ENCODE results near the gene SPAM1.

SPAM1 gene

GRCh38 chr7:123917878-123918277 lies 7.2 kb upstream of the SPAM1 start:
- no peaks in the 10 kb centered on the region for H3K36me3 ChIP-seq (ENCODE audit: low read length)
- no peaks in the 10 kb centered on the region for H4K20me1 ChIP-seq (ENCODE audit: low read depth, low read length)
- H3K79me2 ChIP-seq (ENCODE audit: insufficient read depth, low read length) = no peaks in the 10 kb centered on the region
- no peaks in the 10 kb centered on the region for H3F3A ChIP-seq (ENCODE audit: insufficient read depth)
- no peak overlapping the region for H3K9ac ChIP-seq (ENCODE audit: low read length)
- TF ChIP-seq CTCF (IDR thresholded peaks at IDR 0.05; ENCODE audit: insufficient read depth, low read length, poor library complexity, severe bottlenecking) (no peak), EZH2phosphoT487 (conservative IDR thresholded peaks at IDR 0.05; ENCODE audit: low read length) (no peak)
- H3K27me3 ChIP-seq (ENCODE audit: low read length) = no peaks in the 10 kb centered on the region
- no peak overlapping the region for H3K4me2 ChIP-seq (ENCODE audit: low read depth, low read length, poor library complexity, severe bottlenecking)
- H3K4me3 ChIP-seq (ENCODE audit: insufficient read depth, low read length, poor library complexity, severe bottlenecking) = no peak overlapping the region
- no peak overlapping the region for H3K27ac ChIP-seq (ENCODE audit: low read depth, low read length)
- no peaks in the 10 kb centered on the region for H3K9me2 ChIP-seq (replicated peaks; ENCODE audit: insufficient read depth, low read length)
- H2AFZ ChIP-seq (ENCODE audit: low read depth, low read length, severe bottlenecking) = no peak overlapping the region
- H3K9me3 ChIP-seq (ENCODE audit: insufficient read depth, low read length) = no peaks in the 10 kb centered on the region

- Histone ChIP-seq H3K36me3 (ENCODE audit: low read length) (no peaks in the 10 kb centered on the region), H3K9me2 (replicated peaks; ENCODE audit: insufficient read depth, low read length) (no peaks in the 10 kb centered on the region), H3K9ac (ENCODE audit: low read length) (no peak overlapping the region), H3K4me2 (ENCODE audit: low read depth, low read length, poor library complexity, severe bottlenecking) (no peak overlapping the region), H3K27me3 (ENCODE audit: low read length) (no peaks in the 10 kb centered on the region), H4K20me1 (ENCODE audit: low read depth, low read length) (no peaks in the 10 kb centered on the region), H3K4me3 (ENCODE audit: insufficient read depth, low read length, poor library complexity, severe bottlenecking) (no peak overlapping the region), H3K9me3 (ENCODE audit: insufficient read depth, low read length) (no peaks in the 10 kb centered on the region), H3K27ac (ENCODE audit: low read depth, low read length) (no peak overlapping the region), H2AFZ (ENCODE audit: low read depth, low read length, severe bottlenecking) (no peak overlapping the region), H3K79me2 (ENCODE audit: insufficient read depth, low read length) (no peaks in the 10 kb centered on the region), H3F3A (ENCODE audit: insufficient read depth) (no peaks in the 10 kb centered on the region)
- TF ChIP-seq CTCF (IDR thresholded peaks at IDR 0.05; ENCODE audit: insufficient read depth, low read length, poor library complexity, severe bottlenecking) (no peak), EZH2phosphoT487 (conservative IDR thresholded peaks at IDR 0.05; ENCODE audit: low read length) (no peak)
Measured at GRCh38 chr7:123918309-123918708, 6.7 kb upstream of the SPAM1 start.

- H3F3A ChIP-seq (ENCODE audit: insufficient read depth) = no peaks in the 10 kb centered on the region
- H3K27ac ChIP-seq (ENCODE audit: low read depth, low read length) = no peak overlapping the region
- TF ChIP-seq EZH2phosphoT487 (conservative IDR thresholded peaks at IDR 0.05; ENCODE audit: low read length) (no peak), CTCF (IDR thresholded peaks at IDR 0.05; ENCODE audit: insufficient read depth, low read length, poor library complexity, severe bottlenecking) (no peak)
- H3K9ac ChIP-seq (ENCODE audit: low read length) = no peak overlapping the region
- no peak overlapping the region for H3K4me2 ChIP-seq (ENCODE audit: low read depth, low read length, poor library complexity, severe bottlenecking)
- no peaks in the 10 kb centered on the region; the same call in 1 of the 2 replicates for H3K9me3 ChIP-seq (ENCODE audit: insufficient read depth, low read length)
- H2AFZ ChIP-seq (ENCODE audit: low read depth, low read length, severe bottlenecking) = no peak overlapping the region
- no peaks in the 10 kb centered on the region for H3K79me2 ChIP-seq (ENCODE audit: insufficient read depth, low read length)
- no peak overlapping the region for H3K4me3 ChIP-seq (ENCODE audit: insufficient read depth, low read length, poor library complexity, severe bottlenecking)
- H3K36me3 ChIP-seq (ENCODE audit: low read length) = no peaks in the 10 kb centered on the region
- no peaks in the 10 kb centered on the region for H4K20me1 ChIP-seq (ENCODE audit: low read depth, low read length)
- no peaks in the 10 kb centered on the region for H3K9me2 ChIP-seq (replicated peaks; ENCODE audit: insufficient read depth, low read length)
- no peaks in the 10 kb centered on the region for H3K27me3 ChIP-seq (ENCODE audit: low read length)
Measured at GRCh38 chr7:123923599-123923998, 1.4 kb upstream of the SPAM1 start.

Data from SU-DHL-6 (cell line).